DND-41 (cell line): ENCODE measurements around the gene BBS9.
A peak's percentile ranks its signal among the peaks of the same experiment; 100 is the strongest.
"Not testable (repeated sequence)": the region's sequence is repeated elsewhere in the genome, so short reads cannot be mapped to it uniquely, and the experiment has no call there.

ENCODE experiments used
- ATAC-seq: fragments of 200-7000 bp; cut with Tn5 transposase; 3 replicates; pipeline ENCODE4 v1.9.1; 2021; ENCODE audit warnings: low read depth; ENCODE audit not compliant: insufficient read depth
- DNase-seq: peaks from one replicate; pipeline ENCODE4 v3.0.0-alpha.2; 2020
- H2AFZ ChIP-seq: 2 replicates; pipeline ENCODE4 v1.6.0; 2012; ENCODE audit warnings: low read depth, low read length
- H3K27ac ChIP-seq: 2 replicates; pipeline ENCODE4 v1.5.1; 2012; ENCODE audit warnings: low read length, inconsistent platforms
- H3K27me3 ChIP-seq: fragments of 200-600 bp; sonication (generic); 2 replicates; pipeline ENCODE4 v1.6.0; 2012; ENCODE audit warnings: low read length, mild to moderate bottlenecking, inconsistent platforms; ENCODE audit not compliant: insufficient read depth, poor library complexity
- H3K36me3 ChIP-seq: 2 replicates; pipeline ENCODE4 v1.5.1; 2012; ENCODE audit warnings: low read length, inconsistent platforms; ENCODE audit not compliant: insufficient read depth
- H3K4me1 ChIP-seq: 2 replicates; pipeline ENCODE4 v1.5.1; 2012; ENCODE audit warnings: mild to moderate bottlenecking, low read length; ENCODE audit not compliant: insufficient read depth
- H3K4me2 ChIP-seq: 2 replicates; pipeline ENCODE4 v1.6.0; 2012; ENCODE audit warnings: mild to moderate bottlenecking, moderate library complexity, low read length, inconsistent platforms; ENCODE audit not compliant: insufficient read depth
- H3K4me3 ChIP-seq, 2 experiments: fragments of 200-600 bp in 1 of 2; shearing (Covaris generic) in 1 of 2; 2 replicates each; pipeline ENCODE4 v1.5.1; 2012 to 2016; ENCODE audit warnings: inconsistent platforms in 2 of 2, low read length in 2 of 2, mild to moderate bottlenecking in 2 of 2, low read depth in 1 of 2, moderate library complexity in 1 of 2
- H3K79me2 ChIP-seq: 2 replicates; pipeline ENCODE4 v1.6.0; 2012; ENCODE audit warnings: low read length, inconsistent platforms; ENCODE audit not compliant: insufficient read depth
- H3K9ac ChIP-seq: 2 replicates; pipeline ENCODE4 v1.6.0; 2012; ENCODE audit warnings: low read depth, mild to moderate bottlenecking, inconsistent platforms, low read length, moderate library complexity
- H3K9me3 ChIP-seq: 2 replicates; pipeline ENCODE4 v1.5.1; 2012; ENCODE audit warnings: low read length, moderate library complexity, mild to moderate bottlenecking, inconsistent platforms; ENCODE audit not compliant: insufficient read depth, severe bottlenecking
- H4K20me1 ChIP-seq: 2 replicates; pipeline ENCODE4 v1.6.0; 2012; ENCODE audit warnings: low read length; ENCODE audit not compliant: insufficient read depth
- EZH2 ChIP-seq: IDR thresholded peaks from 3 replicates; pipeline ENCODE4 v1.6.1; 2012; ENCODE audit warnings: borderline replicate concordance, low read depth, mild to moderate bottlenecking, moderate library complexity, low read length, inconsistent platforms; ENCODE audit not compliant: severe bottlenecking
- TF ChIP-seq, protein P1 (sequence below): IDR thresholded peaks from 2 replicates; pipeline ENCODE4 v1.5.1; 2012; ENCODE audit warnings: borderline replicate concordance, low read length, moderate library complexity, mild to moderate bottlenecking; ENCODE audit not compliant: poor library complexity, severe bottlenecking; ENCODE audit errors: extremely low read depth

BBS9 gene

DNA sequence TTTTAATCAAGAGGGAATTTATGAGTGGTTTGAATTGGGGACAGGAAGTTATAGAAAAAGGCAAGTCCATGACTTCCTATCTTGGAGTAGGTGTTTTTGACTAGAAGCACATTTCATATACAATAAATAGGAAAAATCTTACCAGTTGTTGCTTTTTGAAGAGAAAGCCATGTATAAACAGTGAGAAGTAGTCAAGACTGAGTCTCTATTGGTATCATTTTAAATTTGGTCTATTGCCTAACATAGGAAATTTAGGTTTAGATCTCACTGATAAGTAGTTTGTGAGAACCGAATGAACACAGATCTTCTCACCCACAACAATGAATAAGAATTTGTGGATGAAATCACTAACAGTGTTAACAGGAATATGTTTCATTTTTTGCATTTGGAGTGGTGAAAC lies 387.2 kb downstream of the BBS9 start:
- H2AFZ ChIP-seq, result no peak overlapping the region
- TF ChIP-seq EZH2, result no peak
- TF ChIP-seq, protein P1, sequence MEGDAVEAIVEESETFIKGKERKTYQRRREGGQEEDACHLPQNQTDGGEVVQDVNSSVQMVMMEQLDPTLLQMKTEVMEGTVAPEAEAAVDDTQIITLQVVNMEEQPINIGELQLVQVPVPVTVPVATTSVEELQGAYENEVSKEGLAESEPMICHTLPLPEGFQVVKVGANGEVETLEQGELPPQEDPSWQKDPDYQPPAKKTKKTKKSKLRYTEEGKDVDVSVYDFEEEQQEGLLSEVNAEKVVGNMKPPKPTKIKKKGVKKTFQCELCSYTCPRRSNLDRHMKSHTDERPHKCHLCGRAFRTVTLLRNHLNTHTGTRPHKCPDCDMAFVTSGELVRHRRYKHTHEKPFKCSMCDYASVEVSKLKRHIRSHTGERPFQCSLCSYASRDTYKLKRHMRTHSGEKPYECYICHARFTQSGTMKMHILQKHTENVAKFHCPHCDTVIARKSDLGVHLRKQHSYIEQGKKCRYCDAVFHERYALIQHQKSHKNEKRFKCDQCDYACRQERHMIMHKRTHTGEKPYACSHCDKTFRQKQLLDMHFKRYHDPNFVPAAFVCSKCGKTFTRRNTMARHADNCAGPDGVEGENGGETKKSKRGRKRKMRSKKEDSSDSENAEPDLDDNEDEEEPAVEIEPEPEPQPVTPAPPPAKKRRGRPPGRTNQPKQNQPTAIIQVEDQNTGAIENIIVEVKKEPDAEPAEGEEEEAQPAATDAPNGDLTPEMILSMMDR, result no peak
- no peaks in the 10 kb centered on the region for H3K9me3 ChIP-seq
- no peaks in the 10 kb centered on the region for H3K27me3 ChIP-seq
- no peak for DNase-seq
- H3K4me2 ChIP-seq, result no peak overlapping the region
- H3K4me1 ChIP-seq, result peaks cover 14% of the 10 kb centered on the region; the same call in 1 of the 2 replicates
- H3K27ac ChIP-seq, result no peak overlapping the region
- no peaks in the 10 kb centered on the region for H4K20me1 ChIP-seq
- H3K79me2 ChIP-seq, result no peaks in the 10 kb centered on the region
- ATAC-seq, result peak; percentile 59
- H3K9ac ChIP-seq, result no peak overlapping the region
- H3K4me3 ChIP-seq, result no peak overlapping the region
- H3K36me3 ChIP-seq, result no peaks in the 10 kb centered on the region

DNA sequence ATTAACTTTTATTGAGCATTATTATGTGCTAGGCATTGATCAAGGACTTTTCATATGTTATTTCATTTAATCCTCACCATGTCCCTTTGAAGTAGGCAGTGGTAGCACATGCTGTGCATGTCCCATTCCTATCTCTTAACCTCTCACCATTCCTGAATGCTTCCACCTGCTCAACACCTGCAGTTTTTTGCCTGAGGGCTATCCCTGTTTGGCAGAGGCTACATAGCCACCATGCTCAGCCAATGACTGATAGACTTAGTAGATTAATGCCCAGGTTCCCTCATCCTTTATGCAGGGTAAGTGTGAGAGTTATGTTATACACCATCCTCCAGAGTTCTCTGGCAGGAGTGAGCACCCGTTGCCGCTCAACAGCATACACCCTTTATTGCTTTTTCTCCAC lies 387.8 kb downstream of the BBS9 start:
- no peak overlapping the region for H3K4me3 ChIP-seq
- TF ChIP-seq, protein P1, result no peak
- no peak for TF ChIP-seq EZH2
- no peak overlapping the region for H3K27ac ChIP-seq
- no peak for DNase-seq
- H3K36me3 ChIP-seq, result no peaks in the 10 kb centered on the region
- no peaks in the 10 kb centered on the region for H4K20me1 ChIP-seq
- H3K4me1 ChIP-seq, result peaks cover 14% of the 10 kb centered on the region; the same call in 1 of the 2 replicates
- ATAC-seq, result no peak
- H3K79me2 ChIP-seq, result no peaks in the 10 kb centered on the region
- no peak overlapping the region for H2AFZ ChIP-seq
- H3K9me3 ChIP-seq, result no peaks in the 10 kb centered on the region
- H3K9ac ChIP-seq, result no peak overlapping the region
- H3K4me2 ChIP-seq, result no peak overlapping the region; the same call in 1 of the 2 replicates
- H3K27me3 ChIP-seq, result no peaks in the 10 kb centered on the region

DNA sequence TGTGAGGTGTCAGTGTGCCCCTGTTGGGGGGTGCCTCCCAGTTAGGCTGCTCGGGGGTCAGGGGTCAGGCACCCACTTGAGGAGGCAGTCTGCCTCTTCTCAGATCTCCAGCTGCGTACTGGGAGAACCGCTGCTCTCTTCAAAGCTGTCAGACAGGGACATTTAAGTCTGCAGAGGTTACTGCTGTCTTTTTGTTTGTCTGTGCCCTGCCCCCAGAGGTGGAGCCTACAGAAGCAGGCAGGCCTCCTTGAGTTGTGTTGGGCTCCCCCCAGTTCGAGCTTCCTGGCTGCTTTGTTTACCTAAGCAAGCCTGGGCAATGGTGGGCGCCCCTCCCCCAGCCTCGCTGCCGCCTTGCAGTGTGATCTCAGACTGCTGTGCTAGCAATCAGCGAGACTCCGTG lies 397.6 kb downstream of the BBS9 start:
- not testable (repeated sequence) for H3K4me3 ChIP-seq, H3K79me2 ChIP-seq, DNase-seq, H4K20me1 ChIP-seq, H3K27ac ChIP-seq, H3K4me1 ChIP-seq, H3K4me2 ChIP-seq, H3K9ac ChIP-seq, H3K36me3 ChIP-seq, ATAC-seq, H3K27me3 ChIP-seq, H2AFZ ChIP-seq, H3K9me3 ChIP-seq

DNA sequence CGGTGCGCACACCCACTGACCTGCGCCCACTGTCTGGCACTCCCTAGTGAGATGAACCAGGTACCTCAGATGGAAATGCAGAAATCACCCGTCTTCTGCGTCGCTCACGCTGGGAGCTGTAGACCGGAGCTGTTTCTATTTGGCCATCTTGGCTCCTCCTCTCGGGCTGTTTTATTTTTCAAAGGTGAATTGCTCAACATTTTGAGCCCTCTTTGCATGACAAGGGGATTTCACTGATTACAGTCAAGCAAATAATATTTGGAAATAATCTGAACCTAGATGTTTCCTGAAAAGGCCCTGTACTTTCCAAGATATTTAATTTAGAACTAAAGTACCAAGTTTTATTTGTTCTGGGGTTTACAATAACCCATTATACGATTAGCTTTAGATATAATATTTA lies 398.2 kb downstream of the BBS9 start:
- H3K4me3 ChIP-seq, H3K4me2 ChIP-seq, H3K27ac ChIP-seq: not testable (repeated sequence)

DNA sequence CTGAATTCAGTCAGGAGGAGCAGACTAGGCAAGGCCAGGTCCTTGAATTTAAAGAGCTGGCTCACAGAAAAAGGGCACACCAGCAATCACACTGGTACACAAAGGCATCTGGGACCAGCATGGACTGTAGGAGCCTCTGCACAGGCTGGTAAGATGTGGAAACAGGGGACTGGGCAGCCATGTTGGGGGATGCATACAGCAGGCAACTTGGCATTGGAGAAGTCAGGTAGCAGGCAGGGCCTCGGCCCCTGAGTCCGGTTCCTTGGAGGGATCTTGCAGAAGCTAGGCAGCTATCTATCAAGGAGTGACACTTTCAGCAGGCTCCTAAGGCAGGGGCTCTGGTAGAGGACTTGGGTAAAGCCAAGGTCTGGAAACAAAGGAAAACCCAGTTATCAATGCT lies 399.7 kb downstream of the BBS9 start:
- no peaks in the 10 kb centered on the region for H3K79me2 ChIP-seq
- DNase-seq, result no peak
- H3K4me3 ChIP-seq, result no peak overlapping the region
- no peaks in the 10 kb centered on the region for H3K9me3 ChIP-seq
- H3K4me1 ChIP-seq, result no peaks in the 10 kb centered on the region
- H3K36me3 ChIP-seq, result no peaks in the 10 kb centered on the region
- no peak overlapping the region for H3K27ac ChIP-seq
- no peak overlapping the region for H3K4me2 ChIP-seq
- H3K27me3 ChIP-seq, result no peaks in the 10 kb centered on the region
- no peak for ATAC-seq
- H2AFZ ChIP-seq, result no peak overlapping the region
- no peak overlapping the region for H3K9ac ChIP-seq
- H4K20me1 ChIP-seq, result no peaks in the 10 kb centered on the region
- TF ChIP-seq, protein P1, result no peak
- no peak for TF ChIP-seq EZH2

More for the DNA sequence above, 398.2 kb downstream of the BBS9 start:
- not testable (repeated sequence) for ATAC-seq, H3K9me3 ChIP-seq, H3K36me3 ChIP-seq, H3K4me1 ChIP-seq, H2AFZ ChIP-seq, DNase-seq, H3K79me2 ChIP-seq, H4K20me1 ChIP-seq, H3K9ac ChIP-seq, H3K27me3 ChIP-seq
